ENCODE results near the gene TMEM201.

GRCh38 chr1:9652379-9653209, 63.9 kb downstream of the TMEM201 start:
- TF ChIP-seq ZFX (IDR thresholded peaks at IDR 0.05; ENCODE audit: borderline replicate concordance) (no peak), CTCF (IDR thresholded peaks at IDR 0.05) (no peak)

Data from 22Rv1 (cell line).